ENCODE data around the gene MS4A7.

DNA sequence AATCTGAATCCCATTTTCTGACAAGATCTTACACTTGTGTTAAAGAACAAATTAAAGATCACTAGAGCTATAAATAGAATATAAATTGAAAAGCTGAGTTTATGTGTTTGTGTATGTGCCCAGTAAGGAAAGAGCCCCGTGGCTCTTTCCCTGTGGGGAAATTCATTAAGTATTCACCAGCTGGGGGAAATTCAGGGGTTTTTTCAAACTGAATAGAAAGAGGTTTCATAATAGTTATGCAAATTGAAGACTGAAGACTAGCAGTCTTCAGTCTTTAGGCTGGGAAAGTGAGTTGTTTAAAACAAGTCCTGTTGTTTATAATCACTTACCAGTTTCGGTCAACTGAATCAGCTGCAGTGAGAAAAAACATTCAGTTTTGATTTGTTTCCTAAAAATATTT lies 11.3 kb upstream of the MS4A7 start:
- TF ChIP-seq, protein P1, sequence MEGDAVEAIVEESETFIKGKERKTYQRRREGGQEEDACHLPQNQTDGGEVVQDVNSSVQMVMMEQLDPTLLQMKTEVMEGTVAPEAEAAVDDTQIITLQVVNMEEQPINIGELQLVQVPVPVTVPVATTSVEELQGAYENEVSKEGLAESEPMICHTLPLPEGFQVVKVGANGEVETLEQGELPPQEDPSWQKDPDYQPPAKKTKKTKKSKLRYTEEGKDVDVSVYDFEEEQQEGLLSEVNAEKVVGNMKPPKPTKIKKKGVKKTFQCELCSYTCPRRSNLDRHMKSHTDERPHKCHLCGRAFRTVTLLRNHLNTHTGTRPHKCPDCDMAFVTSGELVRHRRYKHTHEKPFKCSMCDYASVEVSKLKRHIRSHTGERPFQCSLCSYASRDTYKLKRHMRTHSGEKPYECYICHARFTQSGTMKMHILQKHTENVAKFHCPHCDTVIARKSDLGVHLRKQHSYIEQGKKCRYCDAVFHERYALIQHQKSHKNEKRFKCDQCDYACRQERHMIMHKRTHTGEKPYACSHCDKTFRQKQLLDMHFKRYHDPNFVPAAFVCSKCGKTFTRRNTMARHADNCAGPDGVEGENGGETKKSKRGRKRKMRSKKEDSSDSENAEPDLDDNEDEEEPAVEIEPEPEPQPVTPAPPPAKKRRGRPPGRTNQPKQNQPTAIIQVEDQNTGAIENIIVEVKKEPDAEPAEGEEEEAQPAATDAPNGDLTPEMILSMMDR (IDR thresholded peaks at IDR 0.05): no peak
- TF ChIP-seq POLR2AphosphoS5 (IDR thresholded peaks at IDR 0.05) (no peak), POLR2A (IDR thresholded peaks at IDR 0.05) (no peak)
